ENCODE results near the gene KRTAP27-1.

KRTAP27-1 gene

GRCh38 chr21:30338717-30339116, 1.2 kb upstream of the KRTAP27-1 start:
- Histone ChIP-seq H3K4me2 (ENCODE audit: low read length) (no peak overlapping the region), H3K9me2 (replicated peaks; ENCODE audit: control insufficient read depth, low read length) (no peaks in the 10 kb centered on the region), H3F3A (ENCODE audit: control insufficient read depth, insufficient read depth) (no peaks in the 10 kb centered on the region), H3K36me3 (ENCODE audit: control insufficient read depth, low read length) (no peaks in the 10 kb centered on the region), H3K4me1 (ENCODE audit: control insufficient read depth, low read length) (no peaks in the 10 kb centered on the region), H3K9me3 (ENCODE audit: control insufficient read depth, insufficient read depth, low read length) (no peaks in the 10 kb centered on the region; the same call in 1 of the 2 replicates), H3K27ac (ENCODE audit: low read depth, low read length) (no peak overlapping the region), H3K79me2 (ENCODE audit: control insufficient read depth, low read length) (no peaks in the 10 kb centered on the region), H3K27me3 (ENCODE audit: control insufficient read depth, low read length) (no peaks in the 10 kb centered on the region), H4K20me1 (ENCODE audit: control insufficient read depth, insufficient read depth, low read depth, low read length) (no peaks in the 10 kb centered on the region), H3K4me3 (ENCODE audit: low read length) (no peak overlapping the region)
- TF ChIP-seq CTCF (IDR thresholded peaks at IDR 0.05; ENCODE audit: low read depth, low read length, poor library complexity, severe bottlenecking) (no peak), EZH2phosphoT487 (IDR thresholded peaks at IDR 0.05; ENCODE audit: borderline replicate concordance, low read length) (no peak)

- H3K9me2 ChIP-seq (replicated peaks; ENCODE audit: control insufficient read depth, low read length), result no peaks in the 10 kb centered on the region
- H3K27me3 ChIP-seq (ENCODE audit: control insufficient read depth, low read length), result no peaks in the 10 kb centered on the region
- no peaks in the 10 kb centered on the region for H3K79me2 ChIP-seq (ENCODE audit: control insufficient read depth, low read length)
- no peaks in the 10 kb centered on the region for H4K20me1 ChIP-seq (ENCODE audit: control insufficient read depth, insufficient read depth, low read depth, low read length)
- no peaks in the 10 kb centered on the region; the same call in 1 of the 2 replicates for H3K9me3 ChIP-seq (ENCODE audit: control insufficient read depth, insufficient read depth, low read length)
- H3K4me3 ChIP-seq (ENCODE audit: low read length), result no peak overlapping the region
- no peak overlapping the region for H3K27ac ChIP-seq (ENCODE audit: low read depth, low read length)
- no peaks in the 10 kb centered on the region for H3K4me1 ChIP-seq (ENCODE audit: control insufficient read depth, low read length)
- no peak overlapping the region for H3K4me2 ChIP-seq (ENCODE audit: low read length)
- TF ChIP-seq EZH2phosphoT487 (IDR thresholded peaks at IDR 0.05; ENCODE audit: borderline replicate concordance, low read length) (no peak), CTCF (IDR thresholded peaks at IDR 0.05; ENCODE audit: low read depth, low read length, poor library complexity, severe bottlenecking) (no peak)
- H3F3A ChIP-seq (ENCODE audit: control insufficient read depth, insufficient read depth), result no peaks in the 10 kb centered on the region
- H3K36me3 ChIP-seq (ENCODE audit: control insufficient read depth, low read length), result no peaks in the 10 kb centered on the region
These were observed 278 bp upstream of the KRTAP27-1 start for GRCh38 chr21:30337772-30338171.

GRCh38 chr21:30336596-30336995, 898 bp downstream of the KRTAP27-1 start:
- Histone ChIP-seq H3K79me2 (ENCODE audit: control insufficient read depth, low read length) (no peaks in the 10 kb centered on the region), H3K4me2 (ENCODE audit: low read length) (no peak overlapping the region), H3K9me3 (ENCODE audit: control insufficient read depth, insufficient read depth, low read length) (no peaks in the 10 kb centered on the region; the same call in 1 of the 2 replicates), H3K27me3 (ENCODE audit: control insufficient read depth, low read length) (no peaks in the 10 kb centered on the region), H3K27ac (ENCODE audit: low read depth, low read length) (no peak overlapping the region), H3K9me2 (replicated peaks; ENCODE audit: control insufficient read depth, low read length) (no peaks in the 10 kb centered on the region), H3K36me3 (ENCODE audit: control insufficient read depth, low read length) (no peaks in the 10 kb centered on the region), H3K4me1 (ENCODE audit: control insufficient read depth, low read length) (no peaks in the 10 kb centered on the region), H3K4me3 (ENCODE audit: low read length) (no peak overlapping the region), H3F3A (ENCODE audit: control insufficient read depth, insufficient read depth) (no peaks in the 10 kb centered on the region), H4K20me1 (ENCODE audit: control insufficient read depth, insufficient read depth, low read depth, low read length) (no peaks in the 10 kb centered on the region)
- TF ChIP-seq CTCF (IDR thresholded peaks at IDR 0.05; ENCODE audit: low read depth, low read length, poor library complexity, severe bottlenecking) (no peak), EZH2phosphoT487 (IDR thresholded peaks at IDR 0.05; ENCODE audit: borderline replicate concordance, low read length) (no peak)
